ENCODE measurements around the gene YIF1B.
"Not testable (repeated sequence)": the region's sequence is repeated elsewhere in the genome, so short reads cannot be mapped to it uniquely, and the experiment has no call there.

YIF1B gene

GRCh38 chr19:38273499-38273898 is 42.2 kb downstream of the YIF1B start:
- DNase-seq, result no peak

GRCh38 chr19:38270587-38271167 is 45.1 kb downstream of the YIF1B start:
- no peak for DNase-seq

- DNase-seq, result no peak
Measured at GRCh38 chr19:38268539-38268938, 47.2 kb downstream of the YIF1B start.

GRCh38 chr19:38267761-38268483 is 47.8 kb downstream of the YIF1B start:
- DNase-seq, result no peak

- no peak for DNase-seq
Measured at GRCh38 chr19:38266981-38267597, 48.7 kb downstream of the YIF1B start.

- DNase-seq, result no peak
Measured at GRCh38 chr19:38265921-38266429, 49.8 kb downstream of the YIF1B start.

- DNase-seq, result peak; percentile 48 to 74
Measured at GRCh38 chr19:38265213-38265861, 50.4 kb downstream of the YIF1B start.

- peak in 1 of 2 experiments; percentile 33 for DNase-seq
Measured at GRCh38 chr19:38264486-38265212, 51.1 kb downstream of the YIF1B start, which contains the start of gene SPINT2. Gene SPINT2 (plus strand): TSS chr19:38264573. CDS start chr19:38264893, 320 bp downstream.

- peak; percentile 71 to 74 for DNase-seq
Measured at GRCh38 chr19:38263689-38264485, 51.9 kb downstream of the YIF1B start.

- DNase-seq, result no peak
Measured at GRCh38 chr19:38262585-38263268, 53.0 kb downstream of the YIF1B start.

- DNase-seq, result not testable (repeated sequence)
Measured at GRCh38 chr19:38261942-38262341, 53.8 kb downstream of the YIF1B start.

GRCh38 chr19:38255383-38256014 is 60.2 kb downstream of the YIF1B start:
- no peak for DNase-seq

- DNase-seq, result no peak
Measured at GRCh38 chr19:38253788-38254187, 62.0 kb downstream of the YIF1B start.
